ACHN (cell line): Measurements from ENCODE around the gene AOC1.
"Not testable (repeated sequence)": the region's sequence is repeated elsewhere in the genome, so short reads cannot be mapped to it uniquely, and the experiment has no call there.

Experiments used
- DNase-seq: peaks from one replicate; pipeline ENCODE4 v3.0.0-alpha.2; 2015
- in situ Hi-C: cut with HindIII; loops from 2 replicates; pipeline ENCODE4 v1.10.0; 2017; ENCODE audit warnings: low sequenced_read_pairs, low pct_ligation_motif_present, low pct_unique_long_range_greater_than_20kb

The AOC1 gene

GRCh38 chr7:150909200-150909995 lies 57.1 kb downstream of the AOC1 start:
- no peak for DNase-seq
- in situ Hi-C loops = no loop called here

DNA sequence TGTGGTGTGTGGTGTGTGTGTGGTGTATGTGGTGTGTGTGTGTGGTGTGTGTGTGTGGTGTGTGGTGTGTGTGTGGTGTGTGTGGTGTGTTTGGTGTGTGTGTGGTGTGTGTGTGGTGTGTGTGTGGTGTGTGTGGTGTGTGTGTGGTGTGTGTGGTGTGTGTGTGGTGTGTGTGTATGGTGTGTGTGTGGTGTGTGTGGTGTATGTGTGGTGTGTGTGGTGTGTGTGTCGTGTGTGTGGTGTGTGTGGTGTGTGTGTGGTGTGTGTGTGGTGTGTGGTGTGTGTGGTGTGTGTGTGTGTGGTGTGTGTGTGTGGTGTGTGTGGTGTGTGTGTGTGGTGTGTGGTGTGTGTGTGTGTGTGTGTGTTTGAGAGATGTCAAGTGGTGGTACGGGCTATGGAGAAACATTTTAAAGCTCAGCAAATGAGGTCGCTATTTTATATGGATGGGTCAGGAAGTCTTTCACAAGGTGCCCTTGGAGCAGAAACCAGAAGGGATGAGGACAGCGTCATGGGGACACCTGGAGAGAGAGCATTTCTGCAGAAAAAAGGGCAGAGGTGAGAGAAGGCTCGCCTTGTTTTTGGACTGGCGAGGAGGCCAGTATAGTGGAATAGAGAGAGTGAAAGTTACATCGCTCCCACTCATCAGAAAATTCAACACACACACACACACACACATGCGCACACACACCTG lies 58.1 kb downstream of the AOC1 start:
- in situ Hi-C loops, DNase-seq: not testable (repeated sequence)

- DNase-seq = no peak
- in situ Hi-C loops = no loop called here
These were observed 58.7 kb downstream of the AOC1 start for GRCh38 chr7:150910996-150911422.
